B cell (primary cell): ENCODE measurements around the gene ZNF639. TPM values are rescaled to one million over a fixed set of nuclear protein-coding genes. Genes with fewer than 3 reads are reported as not detected.

Experiments
- ATAC-seq: fragments of 200-7000 bp; cut with Tn5 transposase; one replicate; pipeline ENCODE4 v1.10.0; 2021; ENCODE audit warnings: low read depth, mild to moderate bottlenecking, moderate number of reproducible peaks, moderate library complexity
- CTCF ChIA-PET: fragments of 350-600 bp; sonication (Branson Sonifier 250); formaldehyde crosslinking; loops from one replicate; lab custom pipeline; 2021; ENCODE audit warnings: antibody characterized with exemption, inconsistent platforms; lab: Charles Lee
- POLR2A ChIA-PET: fragments of 350-600 bp; sonication (Branson Sonifier 250); formaldehyde crosslinking; loops from one replicate; lab custom pipeline; 2021; ENCODE audit warnings: antibody characterized with exemption; lab: Charles Lee
- DNase-seq: peaks from one replicate; pipeline ENCODE4 v3.0.0; 2013
- H2AFZ ChIP-seq: 2 replicates; pipeline ENCODE4 v1.6.1; 2012; ENCODE audit warnings: mild to moderate bottlenecking, low read depth, low read length; ENCODE audit not compliant: insufficient read depth, poor library complexity, severe bottlenecking
- H3K27ac ChIP-seq, 2 donors: 1 replicate in 1 of 2; 2 replicates in 1 of 2; pipeline ENCODE4 v1.5.1; 2012 to 2013; ENCODE audit warnings: low read length in 2 of 2, mild to moderate bottlenecking in 2 of 2, moderate library complexity in 1 of 2
- H3K27me3 ChIP-seq, 4 experiments: fragments of 200-600 bp in 1 of 4; sonication (generic) in 1 of 4; replicated peaks in 1 of 4; 1 replicate in 2 of 4; 2 replicates in 2 of 4; pipeline versions ENCODE4 v1.6.1 to v1.7.0; 2013 to 2016; ENCODE audit warnings: low read length in 3 of 4, mild to moderate bottlenecking in 2 of 4, mixed read lengths in 1 of 4, moderate library complexity in 1 of 4; ENCODE audit not compliant: insufficient read depth in 4 of 4, control insufficient read depth in 3 of 4; ENCODE audit errors: control extremely low read depth in 1 of 4
- H3K36me3 ChIP-seq, 2 experiments: replicated peaks in 1 of 2; 1 replicate in 1 of 2; 2 replicates in 1 of 2; pipeline versions ENCODE4 v1.6.1 to v1.7.1; 2013; ENCODE audit warnings: low read length in 1 of 2; ENCODE audit not compliant: insufficient read depth in 2 of 2, control insufficient read depth in 1 of 2; ENCODE audit errors: control extremely low read depth in 1 of 2, extremely low read depth in 1 of 2
- H3K4me1 ChIP-seq, 2 donors: fragments of 200-600 bp in 1 of 2; sonication (generic) in 1 of 2; 1 replicate in 1 of 2; 2 replicates in 1 of 2; pipeline versions ENCODE4 v1.5.1 to v1.6.1; 2013 to 2017; ENCODE audit warnings: low read length in 2 of 2; ENCODE audit not compliant: control insufficient read depth in 2 of 2, insufficient read depth in 2 of 2
- H3K4me2 ChIP-seq: replicated peaks from 2 replicates; pipeline ENCODE3; 2012; ENCODE audit warnings: mild to moderate bottlenecking, low read depth, low read length; ENCODE audit not compliant: poor library complexity, severe bottlenecking
- H3K4me3 ChIP-seq, 5 experiments: fragments of 200-600 bp in 1 of 5; sonication (generic) in 1 of 5; 1 replicate in 3 of 5; 2 replicates in 2 of 5; pipeline versions ENCODE4 v1.5.1 to v1.7.0; 2011 to 2016; ENCODE audit warnings: low read length in 4 of 5, mild to moderate bottlenecking in 4 of 5, low read depth in 2 of 5, control low read depth in 1 of 5, moderate library complexity in 1 of 5; ENCODE audit not compliant: insufficient read depth in 1 of 5; ENCODE audit errors: control extremely low read depth in 1 of 5, extremely low read depth in 1 of 5
- H3K79me2 ChIP-seq: fragments of 200-600 bp; sonication (generic); one replicate; pipeline ENCODE4 v1.6.0; 2016; ENCODE audit warnings: low read length; ENCODE audit not compliant: control insufficient read depth, insufficient read depth
- H3K9ac ChIP-seq: fragments of 200-600 bp; sonication (generic); 2 replicates; pipeline ENCODE4 v1.6.1; 2017; ENCODE audit warnings: mild to moderate bottlenecking, low read length, moderate library complexity
- H3K9me3 ChIP-seq, 3 donors: one replicate each; pipeline versions ENCODE4 v1.6.1 to v1.7.1; 2013; ENCODE audit warnings: low read length in 2 of 3; ENCODE audit not compliant: control insufficient read depth in 2 of 3, insufficient read depth in 1 of 3; ENCODE audit errors: control extremely low read depth in 1 of 3
- H4K20me1 ChIP-seq: 2 replicates; pipeline ENCODE4 v1.6.0; 2012; ENCODE audit warnings: mild to moderate bottlenecking, low read length; ENCODE audit not compliant: insufficient read depth, control insufficient read depth, poor library complexity, severe bottlenecking
- H3K27ac Mint-ChIP-seq: one replicate; pipeline ENCODE4 v1.8.0; 2021; ENCODE audit warnings: mixed read lengths
- H3K27me3 Mint-ChIP-seq: one replicate; pipeline ENCODE4 v1.8.0; 2021; ENCODE audit warnings: mixed read lengths
- H3K4me1 Mint-ChIP-seq: one replicate; pipeline ENCODE4 v1.8.0; 2021; ENCODE audit warnings: mixed read lengths
- H3K4me3 Mint-ChIP-seq: one replicate; pipeline ENCODE4 v1.8.0; 2021; ENCODE audit warnings: mixed read lengths
- H3K9me3 Mint-ChIP-seq: one replicate; pipeline ENCODE4 v1.8.0; 2022; ENCODE audit warnings: mixed read lengths; ENCODE audit not compliant: insufficient read depth
- CTCF ChIP-seq: fragments of 200-600 bp; IDR thresholded peaks from one replicate; pipeline ENCODE4 v1.8.0; 2022; ENCODE audit warnings: antibody characterized with exemption, mild to moderate bottlenecking
- EZH2 ChIP-seq: IDR thresholded peaks from 2 replicates; pipeline ENCODE4 v1.6.1; 2012; ENCODE audit warnings: borderline replicate concordance, low read depth, mild to moderate bottlenecking, moderate library complexity, low read length; ENCODE audit not compliant: insufficient read depth, poor library complexity, severe bottlenecking
- WGBS: methylation state at CpG from one replicate; pipeline ENCODE4 v1.1.5; 2013; ENCODE audit warnings: missing lambda C conversion rate; ENCODE audit not compliant: insufficient coverage; 5-methylcytosine and 5-hydroxymethylcytosine counted together
- intact Hi-C: fragments of 100-400 bp; cut with micrococcal nuclease; formaldehyde crosslinking; loops from one replicate; pipeline ENCODE4 v1.10.0; 2022
- polyA plus RNA-seq: library from polyadenylated mRNA; depleted of rRNA; stranded (reverse); fragments of >200 nt; gene quantifications from 2 replicates; pipeline ENCODE4 v1.2.3, GENCODE V29; 2012
- total RNA-seq, 2 donors: library from RNA; stranded (reverse); fragments of 120-200 nt in 1 of 2; gene quantifications; 1 replicate in 1 of 2; 2 replicates in 1 of 2; pipeline versions ENCODE4 v1.2.3 to v1.2.4, GENCODE V29; 2013 to 2022

ZNF639 gene
- total and polyA plus RNA-seq, 2 donors (not counting 1 experiment from before 2014, with no cell fraction given), result 22.4 to 39.8 TPM

- H3K9me3 Mint-ChIP-seq, result no peaks in the 10 kb centered on the region
- no CpG with 5 or more reads among the region's 1 CpG for WGBS
- peaks cover 14% of the 10 kb centered on the region for H3K27me3 Mint-ChIP-seq
- H3K27ac Mint-ChIP-seq, result no peak overlapping the region
- no peaks in the 10 kb centered on the region for H4K20me1 ChIP-seq
- H3K27ac ChIP-seq, result no peak overlapping the region
- no peak overlapping the region for H2AFZ ChIP-seq
- H3K4me3 ChIP-seq, result no peak overlapping the region
- H3K9me3 ChIP-seq, result no peaks in the 10 kb centered on the region
- no peak overlapping the region for H3K9ac ChIP-seq
- H3K4me3 Mint-ChIP-seq, result no peak overlapping the region
- no peak for ATAC-seq
- no peaks in the 10 kb centered on the region for H3K36me3 ChIP-seq
- H3K4me2 ChIP-seq, result no peak overlapping the region
- ChIA-PET CTCF (no interaction called here), POLR2A (no interaction called here)
- intact Hi-C loops, result no loop called here
- no peaks in the 10 kb centered on the region for H3K4me1 ChIP-seq
- no peaks in the 10 kb centered on the region for H3K4me1 Mint-ChIP-seq
- H3K27me3 ChIP-seq, result peaks cover 0 to 6% (median 3%) of the 10 kb centered on the region in 4 experiments
- no peaks in the 10 kb centered on the region for H3K79me2 ChIP-seq
- DNase-seq, result no peak
- TF ChIP-seq CTCF, result no peak
- TF ChIP-seq EZH2, result no peak
Measured at GRCh38 chr3:179278151-179278550, 44.7 kb upstream of the ZNF639 start.

- H3K27ac Mint-ChIP-seq, result no peak overlapping the region
Measured at GRCh38 chr3:179278932-179279693, 43.7 kb upstream of the ZNF639 start.

More at GRCh38 chr3:179278932-179279693, 43.7 kb upstream of the ZNF639 start:
- Mint-ChIP-seq H3K9me3 (no peaks in the 10 kb centered on the region), H3K4me3 (no peak overlapping the region), H3K27me3 (peaks cover 14% of the 10 kb centered on the region), H3K4me1 (no peaks in the 10 kb centered on the region)
- Histone ChIP-seq H3K4me3 (no peak overlapping the region), H3K36me3 (no peaks in the 10 kb centered on the region), H3K4me2 (no peak overlapping the region), H3K27ac (no peak overlapping the region), H3K9me3 (no peaks in the 10 kb centered on the region), H4K20me1 (no peaks in the 10 kb centered on the region), H3K9ac (no peak overlapping the region), H3K79me2 (no peaks in the 10 kb centered on the region), H3K4me1 (no peaks in the 10 kb centered on the region), H2AFZ (no peak overlapping the region), H3K27me3 (peaks cover 0 to 6% (median 3%) of the 10 kb centered on the region in 4 experiments)
- ChIA-PET CTCF (no interaction called here), POLR2A (no interaction called here)
- TF ChIP-seq CTCF (no peak), EZH2 (no peak)
- DNase-seq (no peak), ATAC-seq (no peak)
- no CpG with 5 or more reads among the region's 4 CpGs for WGBS
- intact Hi-C loops, result no loop called here
